ENCODE results near the gene PRMT2. TPM values are rescaled to one million over a fixed set of nuclear protein-coding genes. Genes with fewer than 3 reads are reported as not detected.
"Not testable (repeated sequence)": the region's sequence is repeated elsewhere in the genome, so short reads cannot be mapped to it uniquely, and the experiment has no call there.

PRMT2 gene
- total RNA-seq, 1 experiment from 2014 or later: 62.0 TPM

DNA sequence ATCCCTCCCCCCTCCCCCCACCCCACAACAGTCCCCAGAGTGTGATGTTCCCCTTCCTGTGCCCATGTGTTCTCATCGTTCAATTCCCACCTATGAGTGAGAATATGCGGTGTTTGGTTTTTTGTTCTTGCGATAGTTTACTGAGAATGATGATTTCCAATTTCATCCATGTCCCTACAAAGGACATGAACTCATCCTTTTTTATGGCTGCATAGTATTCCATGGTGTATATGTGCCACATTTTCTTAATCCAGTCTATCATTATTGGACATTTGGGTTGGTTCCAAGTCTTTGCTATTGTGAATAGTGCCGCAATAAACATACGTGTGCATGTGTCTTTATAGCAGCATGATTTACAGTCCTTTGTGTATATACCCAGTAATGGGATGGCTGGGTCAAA lies 33.4 kb downstream of the PRMT2 start:
- H3K9me3 ChIP-seq (ENCODE audit: low read length); H3K27me3 ChIP-seq (ENCODE audit: low read length); H2AFZ ChIP-seq (ENCODE audit: low read length); H3K27ac ChIP-seq (ENCODE audit: low read length); H3K79me2 ChIP-seq (ENCODE audit: low read length); H3K4me3 ChIP-seq (ENCODE audit: low read length); DNase-seq; H3K4me2 ChIP-seq (ENCODE audit: low read depth, low read length, poor library complexity, severe bottlenecking); H3K36me3 ChIP-seq (ENCODE audit: insufficient read depth, low read length); H4K20me1 ChIP-seq (ENCODE audit: insufficient read depth, low read depth, low read length); H3K9ac ChIP-seq (ENCODE audit: low read length); H3K9me2 ChIP-seq (replicated peaks; ENCODE audit: insufficient read depth, low read length); H3K4me1 ChIP-seq (ENCODE audit: low read length): not testable (repeated sequence)

- Histone ChIP-seq H3K9me2 (replicated peaks; ENCODE audit: insufficient read depth, low read length) (no peaks in the 10 kb centered on the region), H3K79me2 (ENCODE audit: low read length) (no peaks in the 10 kb centered on the region), H3K4me2 (ENCODE audit: low read depth, low read length, poor library complexity, severe bottlenecking) (no peak overlapping the region), H2AFZ (ENCODE audit: low read length) (no peak overlapping the region), H3K9me3 (ENCODE audit: low read length) (no peaks in the 10 kb centered on the region), H3K27me3 (ENCODE audit: low read length) (no peaks in the 10 kb centered on the region), H3K9ac (ENCODE audit: low read length) (no peak overlapping the region), H3K36me3 (ENCODE audit: insufficient read depth, low read length) (no peaks in the 10 kb centered on the region), H3K4me3 (ENCODE audit: low read length) (no peak overlapping the region), H3K4me1 (ENCODE audit: low read length) (no peaks in the 10 kb centered on the region), H3K27ac (ENCODE audit: low read length) (no peak overlapping the region), H4K20me1 (ENCODE audit: insufficient read depth, low read depth, low read length) (no peaks in the 10 kb centered on the region)
- DNase-seq: no peak
These were observed 39.0 kb downstream of the PRMT2 start for GRCh38 chr21:46674430-46675007.

GRCh38 chr21:46675595-46676280 lies 40.3 kb downstream of the PRMT2 start:
- Histone ChIP-seq H3K4me1 (ENCODE audit: low read length) (no peaks in the 10 kb centered on the region), H3K27ac (ENCODE audit: low read length) (no peak overlapping the region), H4K20me1 (ENCODE audit: insufficient read depth, low read depth, low read length) (no peaks in the 10 kb centered on the region), H3K9me3 (ENCODE audit: low read length) (no peaks in the 10 kb centered on the region), H3K4me2 (ENCODE audit: low read depth, low read length, poor library complexity, severe bottlenecking) (no peak overlapping the region), H3K36me3 (ENCODE audit: insufficient read depth, low read length) (no peaks in the 10 kb centered on the region), H3K9ac (ENCODE audit: low read length) (no peak overlapping the region), H3K79me2 (ENCODE audit: low read length) (no peaks in the 10 kb centered on the region), H3K4me3 (ENCODE audit: low read length) (no peak overlapping the region), H3K27me3 (ENCODE audit: low read length) (no peaks in the 10 kb centered on the region), H2AFZ (ENCODE audit: low read length) (no peak overlapping the region), H3K9me2 (replicated peaks; ENCODE audit: insufficient read depth, low read length) (no peaks in the 10 kb centered on the region)
- no peak for DNase-seq

GRCh38 chr21:46676542-46676941 lies 41.1 kb downstream of the PRMT2 start:
- not testable (repeated sequence) for H3K79me2 ChIP-seq (ENCODE audit: low read length); H3K9ac ChIP-seq (ENCODE audit: low read length); H3K27ac ChIP-seq (ENCODE audit: low read length); H3K27me3 ChIP-seq (ENCODE audit: low read length); H3K4me1 ChIP-seq (ENCODE audit: low read length); DNase-seq; H3K4me2 ChIP-seq (ENCODE audit: low read depth, low read length, poor library complexity, severe bottlenecking); H3K9me3 ChIP-seq (ENCODE audit: low read length); H3K9me2 ChIP-seq (replicated peaks; ENCODE audit: insufficient read depth, low read length); H3K36me3 ChIP-seq (ENCODE audit: insufficient read depth, low read length); H3K4me3 ChIP-seq (ENCODE audit: low read length); H4K20me1 ChIP-seq (ENCODE audit: insufficient read depth, low read depth, low read length); H2AFZ ChIP-seq (ENCODE audit: low read length)

DNA sequence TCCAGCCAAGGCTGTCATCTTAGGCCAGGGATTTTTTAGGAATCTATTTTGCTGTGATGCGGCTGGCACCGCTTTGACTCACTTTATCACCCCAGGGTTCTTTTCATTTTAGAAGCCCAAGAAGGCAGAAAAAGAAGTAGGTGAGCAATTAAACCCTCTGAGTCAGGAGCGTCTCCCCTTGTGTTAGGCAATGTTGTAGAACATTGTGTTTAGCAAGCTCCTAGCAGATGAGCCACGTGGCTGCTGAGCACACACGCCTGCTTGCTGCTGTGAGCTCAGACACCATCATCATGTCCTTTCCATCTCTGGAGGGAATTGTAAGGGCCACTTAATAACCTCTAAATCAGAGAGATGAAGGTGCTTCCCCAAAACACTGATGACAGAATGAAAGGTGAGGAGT lies 46.1 kb downstream of the PRMT2 start:
- H3K4me2 ChIP-seq (ENCODE audit: low read depth, low read length, poor library complexity, severe bottlenecking); H3K4me3 ChIP-seq (ENCODE audit: low read length); H4K20me1 ChIP-seq (ENCODE audit: insufficient read depth, low read depth, low read length); H3K79me2 ChIP-seq (ENCODE audit: low read length); H2AFZ ChIP-seq (ENCODE audit: low read length); H3K9me2 ChIP-seq (replicated peaks; ENCODE audit: insufficient read depth, low read length); H3K27me3 ChIP-seq (ENCODE audit: low read length); H3K27ac ChIP-seq (ENCODE audit: low read length); H3K9me3 ChIP-seq (ENCODE audit: low read length); H3K4me1 ChIP-seq (ENCODE audit: low read length); H3K36me3 ChIP-seq (ENCODE audit: insufficient read depth, low read length); DNase-seq; H3K9ac ChIP-seq (ENCODE audit: low read length): not testable (repeated sequence)

DNA sequence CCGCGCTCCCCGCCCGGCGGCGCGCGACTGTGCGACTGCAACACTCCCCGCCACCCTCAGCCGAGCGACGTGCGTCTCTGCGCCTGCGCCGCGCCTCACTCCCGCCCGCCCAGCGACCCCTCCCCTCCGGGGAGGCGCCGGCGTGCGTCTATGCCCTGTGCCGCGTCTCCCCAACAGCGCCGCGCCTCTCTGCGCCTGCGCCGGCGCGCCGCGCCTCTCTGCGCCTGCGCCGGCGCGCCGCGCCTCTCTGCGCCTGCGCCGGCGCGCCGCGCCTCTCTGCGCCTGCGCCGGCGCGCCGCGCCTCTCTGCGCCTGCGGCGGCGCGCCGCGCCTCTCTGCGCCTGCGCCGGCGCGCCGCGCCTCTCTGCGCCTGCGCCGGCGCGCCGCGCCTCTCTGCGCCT lies 63.2 kb downstream of the PRMT2 start:
- H3K9me2 ChIP-seq (replicated peaks; ENCODE audit: insufficient read depth, low read length); H2AFZ ChIP-seq (ENCODE audit: low read length); H3K27me3 ChIP-seq (ENCODE audit: low read length); H3K79me2 ChIP-seq (ENCODE audit: low read length); H3K4me1 ChIP-seq (ENCODE audit: low read length); H3K27ac ChIP-seq (ENCODE audit: low read length); H3K4me2 ChIP-seq (ENCODE audit: low read depth, low read length, poor library complexity, severe bottlenecking); DNase-seq; H4K20me1 ChIP-seq (ENCODE audit: insufficient read depth, low read depth, low read length); H3K9ac ChIP-seq (ENCODE audit: low read length); H3K36me3 ChIP-seq (ENCODE audit: insufficient read depth, low read length); H3K9me3 ChIP-seq (ENCODE audit: low read length); H3K4me3 ChIP-seq (ENCODE audit: low read length): not testable (repeated sequence)

DNA sequence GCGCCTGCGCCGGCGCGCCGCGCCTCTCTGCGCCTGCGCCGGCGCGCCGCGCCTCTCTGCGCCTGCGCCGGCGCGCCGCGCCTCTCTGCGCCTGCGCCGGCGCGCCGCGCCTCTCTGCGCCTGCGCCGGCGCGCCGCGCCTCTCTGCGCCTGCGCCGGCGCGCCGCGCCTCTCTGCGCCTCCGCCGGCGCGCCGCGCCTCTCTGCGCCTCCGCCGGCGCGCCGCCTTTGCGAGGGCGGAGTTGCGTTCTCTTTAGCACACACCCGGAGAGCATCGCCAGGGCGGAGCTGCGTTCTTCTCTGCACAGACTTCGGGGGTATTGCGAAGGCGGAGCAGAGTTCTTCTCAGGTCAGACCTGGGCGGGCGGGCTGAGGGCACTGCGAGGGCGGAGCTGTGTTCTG lies 63.6 kb downstream of the PRMT2 start:
- not testable (repeated sequence) for H3K79me2 ChIP-seq (ENCODE audit: low read length); H3K4me3 ChIP-seq (ENCODE audit: low read length); H3K27ac ChIP-seq (ENCODE audit: low read length); H3K9me3 ChIP-seq (ENCODE audit: low read length); H2AFZ ChIP-seq (ENCODE audit: low read length); DNase-seq; H3K4me1 ChIP-seq (ENCODE audit: low read length); H3K9ac ChIP-seq (ENCODE audit: low read length); H3K4me2 ChIP-seq (ENCODE audit: low read depth, low read length, poor library complexity, severe bottlenecking); H3K9me2 ChIP-seq (replicated peaks; ENCODE audit: insufficient read depth, low read length); H3K36me3 ChIP-seq (ENCODE audit: insufficient read depth, low read length); H3K27me3 ChIP-seq (ENCODE audit: low read length); H4K20me1 ChIP-seq (ENCODE audit: insufficient read depth, low read depth, low read length)
